KG1 (cell line): ENCODE data around the gene PHF21B.

Experiments used
- DNase-seq: peaks from one replicate; lab custom pipeline; 2025; lab: John Stamatoyannopoulos, UW

PHF21B gene

DNA sequence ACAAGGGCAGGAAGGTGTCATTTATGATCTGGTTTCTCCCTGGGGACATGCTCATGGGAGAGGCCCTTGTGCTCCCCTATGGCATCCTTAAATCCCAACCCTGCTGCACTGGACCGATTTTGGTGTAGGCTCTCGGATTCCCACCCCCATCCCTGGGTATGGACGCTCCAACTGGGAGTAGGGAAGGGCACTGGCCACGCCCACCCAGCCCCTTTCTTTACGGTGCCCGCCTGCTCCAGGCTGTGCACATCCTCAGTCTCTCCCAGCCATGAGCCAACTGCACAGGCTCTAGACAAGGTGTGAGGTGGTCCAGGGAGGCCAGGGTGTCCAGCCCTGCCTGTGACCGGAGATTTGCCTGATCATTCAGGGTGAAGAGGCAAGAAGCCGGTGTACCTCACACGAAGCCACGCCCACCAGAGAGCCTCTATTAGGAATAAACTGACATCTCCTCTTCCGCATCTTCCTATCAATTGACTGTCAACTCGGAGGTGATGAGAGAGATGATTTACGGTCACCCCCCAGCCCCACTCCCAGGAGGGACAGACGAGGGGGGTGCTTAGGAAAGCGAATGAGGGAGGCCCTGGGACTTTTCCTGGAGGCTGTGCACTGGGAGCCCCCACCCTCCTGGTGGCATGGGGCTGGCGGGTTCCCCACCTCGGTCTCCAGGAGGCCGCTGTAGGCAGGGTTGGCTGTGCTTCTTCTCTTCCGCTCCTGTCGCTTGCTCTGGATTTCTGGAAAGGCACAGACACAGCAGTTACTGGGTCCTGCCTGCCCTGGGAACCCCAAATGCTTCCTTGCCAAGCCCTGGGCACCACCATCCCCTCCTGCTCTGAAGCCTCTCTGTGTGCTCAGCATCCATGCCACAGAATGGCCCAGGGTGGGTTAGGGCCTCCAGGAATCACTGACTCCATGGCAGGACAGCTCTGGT, 116.7 kb downstream of the PHF21B start:
- DNase-seq: no peak

DNA sequence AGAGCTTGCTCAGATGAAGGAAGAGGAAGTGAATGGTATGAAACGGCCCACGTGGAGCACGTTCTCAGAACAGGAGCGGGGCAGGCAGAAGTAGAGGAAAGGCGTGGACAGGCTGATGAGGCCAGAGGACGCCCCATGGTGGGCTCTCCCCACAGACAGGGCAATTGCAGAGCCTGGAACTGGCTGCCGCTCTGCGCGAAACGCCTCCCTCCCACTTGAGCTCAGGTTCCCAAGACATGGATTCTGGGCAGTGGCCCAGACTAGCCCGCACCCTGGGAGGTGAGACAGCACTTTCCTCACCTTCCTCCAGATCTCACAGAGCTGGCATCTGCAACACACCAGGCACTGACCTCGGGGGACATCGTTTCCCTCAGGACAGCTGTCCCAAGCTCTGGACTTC, 117.6 kb downstream of the PHF21B start:
- DNase-seq: no peak

DNA sequence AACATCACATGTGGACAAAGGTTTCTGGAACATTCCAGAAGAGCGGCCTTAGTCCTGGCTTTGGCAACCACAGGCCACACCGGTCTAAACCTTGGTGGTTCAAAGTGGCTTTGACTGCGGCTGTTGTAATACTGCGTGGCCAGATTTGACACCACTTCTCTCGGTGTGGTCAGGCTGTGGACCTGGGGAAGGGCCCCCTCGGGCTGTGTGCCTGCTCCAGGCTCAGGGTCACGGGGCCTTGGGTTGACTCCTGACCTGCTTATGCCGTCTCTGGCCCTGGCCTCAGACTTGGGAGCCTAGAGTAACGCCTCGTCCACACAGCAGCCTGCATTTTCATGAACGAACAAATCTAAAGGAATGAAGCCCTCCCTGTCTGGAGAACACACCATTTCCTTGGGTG, 118.0 kb downstream of the PHF21B start:
- no peak for DNase-seq

DNA sequence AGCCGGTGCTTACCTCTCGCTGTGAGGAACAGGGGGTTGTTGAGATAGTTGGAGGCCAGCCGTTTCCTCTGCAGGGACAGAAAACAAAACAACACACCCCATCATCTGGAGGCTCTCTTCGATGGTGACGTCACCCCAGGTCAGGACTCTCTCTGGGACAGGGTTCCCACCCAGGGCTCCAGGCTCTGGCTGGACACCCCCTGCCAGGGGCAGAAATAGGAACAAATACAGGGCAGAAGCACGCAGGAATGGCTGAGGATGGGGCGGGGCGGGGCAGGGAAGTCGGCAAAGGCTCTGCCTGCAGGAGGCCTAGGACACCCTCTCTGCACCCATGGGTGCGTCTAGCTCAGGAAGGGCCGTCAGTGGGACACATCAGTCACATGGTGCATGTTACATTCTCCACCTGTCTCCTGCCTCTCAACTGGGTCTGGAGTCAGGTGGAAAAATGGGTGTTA, 118.5 kb downstream of the PHF21B start:
- no peak for DNase-seq

DNA sequence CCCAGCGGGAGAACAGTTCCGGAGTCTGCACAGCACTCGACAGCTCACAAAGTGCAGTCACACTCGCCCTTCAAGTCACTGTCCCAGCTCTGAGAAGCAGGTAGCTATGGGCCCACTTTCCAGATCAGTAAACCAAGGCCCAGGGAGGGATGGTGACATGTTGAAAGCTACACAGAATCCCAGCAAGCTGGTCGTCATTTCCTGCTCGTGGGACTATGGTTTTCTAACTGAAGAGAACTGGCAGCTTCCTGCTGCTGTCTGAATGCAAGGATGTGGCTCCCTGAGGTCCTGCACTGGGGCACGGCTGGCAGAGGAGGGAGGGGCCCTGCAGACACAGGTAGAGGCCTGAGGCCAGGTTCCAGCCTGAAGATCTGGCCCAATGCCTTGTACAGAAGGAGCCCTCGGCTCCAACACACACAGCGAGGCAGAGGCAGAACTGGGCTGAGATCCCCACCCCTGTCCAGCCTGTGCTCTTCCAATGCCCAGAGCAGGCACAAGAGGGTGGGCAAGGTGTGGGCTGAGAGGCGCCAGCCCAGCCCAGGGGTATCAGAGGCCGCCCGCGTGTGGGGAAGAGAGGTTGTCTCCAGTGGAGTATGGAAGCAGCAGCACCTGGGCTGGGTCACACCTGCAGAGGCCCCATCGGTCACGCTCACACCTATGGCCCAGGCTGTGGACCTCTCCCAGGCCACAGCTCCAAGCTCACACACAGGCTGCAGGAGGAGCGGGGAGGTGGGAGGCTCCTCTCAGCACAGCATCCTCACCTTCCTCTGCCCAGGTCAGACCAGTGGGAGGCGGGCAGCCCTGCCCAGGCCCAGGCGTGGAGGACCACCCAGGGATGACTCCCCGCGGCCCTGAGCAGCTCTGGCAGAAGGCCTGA, 119.2 kb downstream of the PHF21B start:
- DNase-seq: no peak

DNA sequence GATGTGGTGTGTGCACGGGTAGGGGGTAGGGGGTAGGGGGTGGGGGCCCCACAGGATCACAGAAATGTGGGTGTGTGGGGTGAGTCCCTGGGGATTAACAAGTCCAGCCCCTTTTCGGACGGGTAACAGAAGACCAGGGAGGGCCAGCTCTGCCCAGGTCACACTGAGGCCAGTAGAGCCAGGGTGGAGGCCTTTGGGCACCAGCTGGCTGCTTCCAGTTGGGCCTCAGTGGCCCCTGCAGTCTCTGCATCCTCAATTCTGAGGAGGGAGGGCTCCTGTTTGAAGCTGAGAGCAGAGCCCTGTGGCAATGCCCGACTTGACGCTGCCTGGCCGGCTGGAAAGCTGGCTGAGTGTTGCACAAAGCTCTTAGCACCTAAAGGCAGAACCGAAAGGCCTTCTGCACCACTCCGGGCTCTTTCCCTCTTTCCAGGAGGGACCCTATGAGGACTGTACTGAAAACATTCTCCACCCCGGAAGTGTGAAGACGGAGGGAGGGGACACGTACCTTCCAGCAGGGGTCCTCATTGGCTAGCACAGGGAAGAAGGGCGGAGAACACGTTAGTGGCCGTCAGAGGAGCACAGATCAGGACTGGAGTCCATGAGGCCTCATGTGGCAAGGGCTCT, 120.4 kb downstream of the PHF21B start:
- no peak for DNase-seq

DNA sequence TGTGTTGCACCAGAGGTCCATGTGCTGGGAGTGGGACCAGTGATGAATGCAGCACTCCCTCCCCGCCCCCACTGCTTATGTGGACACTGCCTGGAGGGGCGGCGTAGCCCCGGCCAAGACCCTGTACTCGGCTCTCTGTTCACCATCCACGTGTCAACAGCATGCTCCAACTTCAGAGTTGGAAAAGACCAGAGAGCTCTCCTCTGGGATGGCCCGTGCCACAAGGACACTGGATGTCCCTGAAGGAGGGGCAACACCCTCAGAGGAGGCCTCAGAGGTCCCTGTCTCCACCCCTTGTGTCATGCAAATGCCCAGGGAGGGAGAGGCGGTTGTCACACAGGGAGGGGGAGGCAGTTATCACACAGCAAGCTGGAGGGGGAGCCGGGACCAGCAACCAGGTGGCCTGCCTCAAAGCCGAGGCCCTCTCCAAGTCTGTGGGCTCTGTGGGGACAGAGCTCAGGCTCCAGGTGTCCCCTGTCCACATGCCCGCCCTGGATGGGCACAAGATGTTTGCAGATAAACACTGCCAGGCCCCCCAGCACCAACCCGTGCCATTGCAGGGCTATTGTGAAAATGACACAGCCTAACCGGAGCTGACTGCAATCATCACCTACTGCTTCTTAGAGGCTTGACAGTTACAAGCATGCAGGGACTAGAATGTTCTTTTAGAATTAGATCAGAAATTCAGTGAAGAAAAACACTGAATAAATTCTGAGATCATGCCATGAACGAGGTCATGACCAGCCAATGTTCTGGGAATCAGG, 121.1 kb downstream of the PHF21B start:
- no peak for DNase-seq

DNA sequence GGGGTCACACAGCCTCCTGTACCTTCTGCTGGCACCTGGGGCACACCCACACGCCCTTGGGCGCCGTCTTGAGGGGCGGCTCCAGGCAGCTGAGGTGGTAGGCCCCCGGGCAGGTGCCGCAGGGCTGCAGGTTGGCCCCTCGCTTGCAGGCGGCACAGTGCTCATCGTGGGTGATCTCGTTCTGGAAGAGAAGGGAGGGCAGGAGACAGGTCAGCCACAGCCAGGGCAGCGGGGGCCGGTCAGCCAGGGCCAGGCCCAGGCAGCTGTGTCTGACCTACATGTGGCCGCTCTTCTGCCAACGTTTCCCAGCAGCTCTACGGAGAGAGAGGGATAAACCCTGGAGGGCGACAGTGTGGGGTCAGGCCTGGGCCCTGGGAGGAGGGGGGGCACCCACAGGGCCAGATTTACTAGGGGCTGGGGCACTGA, 121.9 kb downstream of the PHF21B start:
- DNase-seq: no peak

DNA sequence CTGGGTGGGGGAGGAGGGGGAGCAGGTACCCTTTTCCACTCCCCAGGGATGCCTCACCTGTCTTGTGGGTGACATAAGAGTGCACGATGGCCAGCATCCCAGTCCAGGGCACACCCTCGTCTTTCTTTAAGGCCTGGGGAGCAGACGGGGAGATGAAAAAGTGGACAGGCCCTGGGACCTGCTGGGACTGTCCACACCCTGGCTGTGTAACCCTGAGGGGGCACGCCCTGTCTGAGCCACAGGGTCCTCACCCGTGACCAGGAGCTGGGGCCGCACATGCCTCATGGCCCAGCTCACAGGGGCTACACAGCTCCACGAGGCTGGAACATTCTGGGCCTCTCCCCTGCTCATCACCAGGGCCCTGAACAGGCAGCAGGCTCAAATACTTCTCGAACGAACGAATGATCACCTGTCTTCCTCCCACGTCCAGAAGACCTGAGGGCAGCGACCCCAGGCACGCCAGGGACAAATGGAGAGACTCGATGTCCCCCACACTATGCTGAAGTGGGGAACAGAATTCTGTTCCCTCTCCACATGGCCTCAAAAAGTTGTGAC, 123.9 kb downstream of the PHF21B start:
- no peak for DNase-seq

DNA sequence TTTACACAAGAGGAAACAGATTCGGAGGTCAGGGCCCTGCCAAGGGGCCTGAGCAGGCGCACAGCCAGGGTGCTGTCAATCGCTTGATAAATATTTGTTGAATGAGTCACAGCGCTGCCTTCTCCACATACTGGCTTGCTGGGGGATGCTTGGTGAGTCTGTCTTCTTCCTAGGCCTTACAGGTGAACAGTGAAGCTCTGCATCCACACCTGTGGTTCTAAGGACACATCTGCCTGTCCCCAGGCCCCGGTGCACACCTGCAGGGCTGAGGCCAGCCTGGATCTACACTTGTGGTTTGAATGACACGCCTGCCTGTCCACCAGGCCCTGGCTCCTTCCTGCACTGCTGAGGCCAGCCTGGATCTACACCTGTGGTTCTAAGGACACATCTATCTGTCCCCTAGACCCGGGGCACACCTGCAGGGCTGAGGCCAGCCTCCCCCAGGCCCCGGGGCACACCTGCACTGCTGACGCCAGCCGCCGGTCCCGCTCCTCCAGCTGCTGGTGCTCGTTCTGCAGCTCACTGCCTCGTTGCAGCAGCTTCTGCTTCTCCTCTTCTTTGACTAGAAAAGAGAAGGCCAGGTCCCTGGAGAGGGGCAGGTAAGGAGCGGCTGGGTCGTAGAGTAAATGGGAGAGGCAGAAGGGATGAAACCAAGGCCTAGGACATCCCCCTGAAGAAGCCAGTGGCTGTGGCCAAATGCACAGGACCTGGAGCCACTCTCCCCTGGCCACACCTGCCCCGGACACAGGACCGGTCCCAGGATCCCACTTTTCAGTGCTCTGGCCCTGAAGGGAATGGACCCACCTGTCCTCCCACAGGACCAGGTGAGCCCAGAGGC, 124.6 kb downstream of the PHF21B start:
- no peak for DNase-seq

DNA sequence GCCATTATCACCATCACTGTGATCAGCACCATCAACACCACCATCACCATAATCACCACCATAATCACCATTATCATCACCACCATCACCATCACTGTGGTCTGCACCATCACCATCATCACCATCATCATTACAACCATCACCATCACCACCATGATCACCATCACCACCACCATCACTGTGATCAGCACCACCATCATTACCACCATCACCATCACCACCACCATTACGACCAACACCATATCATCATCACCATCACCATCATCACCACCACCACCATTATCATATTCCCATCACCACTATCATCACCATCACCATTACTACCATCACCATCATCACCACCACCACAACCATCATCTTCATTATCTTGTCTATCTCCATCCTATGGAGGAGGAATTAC, 125.2 kb downstream of the PHF21B start:
- no peak for DNase-seq

DNA sequence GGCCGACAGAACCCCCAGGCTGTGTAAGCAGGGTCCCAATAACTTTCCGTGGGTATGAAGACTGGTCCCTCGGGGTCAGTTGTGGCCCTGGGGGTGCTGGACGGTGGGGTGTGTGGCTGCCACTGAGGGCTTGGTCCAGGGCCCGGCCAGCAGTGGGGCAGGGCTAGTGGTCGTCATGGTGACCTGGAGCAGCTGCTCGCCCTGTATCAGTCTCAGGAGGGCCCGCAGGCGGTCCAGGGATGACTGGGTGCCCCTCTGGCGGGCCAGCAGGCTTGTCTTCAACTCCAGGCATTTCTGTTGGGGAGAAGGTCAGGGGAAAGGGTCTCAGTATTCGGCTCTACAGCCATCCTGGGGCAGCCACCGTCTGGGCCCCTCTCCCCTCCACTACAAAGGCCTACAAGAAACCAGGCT, 126.8 kb downstream of the PHF21B start:
- no peak for DNase-seq

DNA sequence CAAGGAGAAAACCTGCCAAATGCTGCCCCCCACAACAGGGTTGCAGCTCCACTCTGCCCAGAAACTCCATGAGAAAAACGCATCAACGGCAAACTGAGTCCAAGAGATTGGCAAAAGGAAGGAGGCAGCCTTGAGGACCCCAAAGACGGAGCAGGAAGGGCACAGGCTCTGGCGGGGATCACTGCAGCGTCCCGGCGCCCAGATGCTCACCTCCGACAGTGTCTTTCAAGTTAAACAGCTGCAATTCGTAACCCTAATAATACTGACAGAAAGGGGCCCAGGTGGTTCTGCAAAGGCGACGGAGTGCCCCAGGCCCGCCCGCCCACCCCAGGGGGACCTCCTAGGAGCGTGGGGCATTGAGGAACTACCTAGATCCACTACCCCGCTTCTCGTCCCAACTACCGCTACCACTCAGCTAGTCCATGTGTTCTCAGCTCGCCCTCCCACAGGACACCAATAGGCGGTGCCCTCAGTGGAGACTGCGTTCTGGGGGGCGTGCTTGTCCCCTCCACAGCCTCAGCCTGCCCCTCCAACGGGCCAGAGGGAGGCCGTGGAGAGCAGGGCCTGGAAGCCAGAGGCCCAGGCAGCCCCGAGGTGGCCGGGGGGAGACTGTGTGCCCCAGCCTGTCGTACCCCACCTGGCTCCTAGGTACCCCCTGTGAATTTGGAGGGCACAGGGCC, 127.4 kb downstream of the PHF21B start:
- DNase-seq: no peak

DNA sequence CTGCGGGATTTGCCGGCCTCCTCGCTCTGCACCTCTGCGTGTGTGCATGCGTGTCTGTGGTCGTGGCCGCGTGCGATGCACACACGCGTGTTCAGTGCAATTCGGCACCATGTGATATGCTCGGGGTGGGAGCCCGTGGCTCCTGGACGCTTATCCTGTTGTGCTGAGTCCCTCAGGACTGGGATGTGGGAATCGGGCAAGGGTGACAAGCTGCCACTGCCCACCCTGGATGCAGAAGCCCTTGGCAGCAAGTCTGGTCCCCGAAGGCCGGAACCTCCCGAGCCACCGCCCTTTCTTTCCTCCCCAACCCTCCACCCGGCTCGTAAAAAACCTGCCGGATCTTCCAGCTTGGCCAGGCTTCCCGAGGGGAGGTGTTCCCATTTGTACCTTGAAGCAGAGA, 128.2 kb downstream of the PHF21B start:
- no peak for DNase-seq

DNA sequence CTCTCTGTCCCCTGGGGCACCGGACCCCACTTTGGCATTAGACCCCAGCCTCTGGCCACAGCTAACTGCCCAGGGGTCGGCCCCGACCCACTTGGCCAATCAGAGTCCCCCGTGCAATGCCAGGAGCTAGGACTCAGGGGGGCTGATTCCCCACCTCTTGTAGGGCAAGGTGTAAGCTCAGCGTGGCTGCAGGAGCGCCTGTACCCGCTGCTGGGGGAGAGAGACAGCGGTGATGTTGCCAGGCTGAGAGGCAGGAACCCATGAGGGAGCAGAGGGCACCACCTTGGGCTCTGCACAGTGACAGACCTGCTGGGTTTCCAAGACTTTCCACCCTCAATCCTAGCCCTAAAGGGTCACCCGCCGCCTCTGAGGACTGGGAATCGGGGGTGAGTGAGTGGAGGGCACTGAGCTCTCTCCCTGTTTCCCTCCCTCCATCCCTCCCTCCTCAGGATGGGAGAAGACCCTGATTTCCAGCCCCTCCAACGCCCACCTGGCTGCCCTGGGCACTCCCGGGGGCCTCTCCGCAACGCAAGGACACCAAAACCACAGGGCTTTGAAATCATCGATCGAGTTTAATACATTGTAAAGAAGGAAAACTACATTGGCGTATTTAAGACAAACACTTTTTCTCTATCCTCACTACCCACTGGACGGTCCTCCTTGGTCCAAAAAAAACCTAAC, 129.1 kb downstream of the PHF21B start:
- no peak for DNase-seq

DNA sequence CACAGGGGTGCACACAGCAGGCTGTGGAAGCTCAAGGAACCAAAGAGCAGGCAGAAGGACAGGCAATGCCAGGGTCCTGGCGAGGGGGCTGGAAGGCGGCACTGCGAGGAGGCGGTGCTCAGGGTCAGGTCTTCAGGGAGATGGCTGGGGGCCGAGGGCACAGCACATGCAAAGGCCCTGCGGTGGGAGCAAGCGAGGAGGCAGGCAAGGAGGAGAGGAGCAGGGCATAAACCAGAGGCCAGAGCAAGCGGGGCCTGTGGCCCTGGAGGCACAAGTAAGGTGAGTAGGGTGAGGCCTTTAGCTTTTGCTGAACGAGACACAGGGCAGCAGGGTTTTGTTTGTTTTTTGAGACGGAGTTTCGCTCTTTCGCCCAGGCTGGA, 130.5 kb downstream of the PHF21B start:
- DNase-seq: no peak

DNA sequence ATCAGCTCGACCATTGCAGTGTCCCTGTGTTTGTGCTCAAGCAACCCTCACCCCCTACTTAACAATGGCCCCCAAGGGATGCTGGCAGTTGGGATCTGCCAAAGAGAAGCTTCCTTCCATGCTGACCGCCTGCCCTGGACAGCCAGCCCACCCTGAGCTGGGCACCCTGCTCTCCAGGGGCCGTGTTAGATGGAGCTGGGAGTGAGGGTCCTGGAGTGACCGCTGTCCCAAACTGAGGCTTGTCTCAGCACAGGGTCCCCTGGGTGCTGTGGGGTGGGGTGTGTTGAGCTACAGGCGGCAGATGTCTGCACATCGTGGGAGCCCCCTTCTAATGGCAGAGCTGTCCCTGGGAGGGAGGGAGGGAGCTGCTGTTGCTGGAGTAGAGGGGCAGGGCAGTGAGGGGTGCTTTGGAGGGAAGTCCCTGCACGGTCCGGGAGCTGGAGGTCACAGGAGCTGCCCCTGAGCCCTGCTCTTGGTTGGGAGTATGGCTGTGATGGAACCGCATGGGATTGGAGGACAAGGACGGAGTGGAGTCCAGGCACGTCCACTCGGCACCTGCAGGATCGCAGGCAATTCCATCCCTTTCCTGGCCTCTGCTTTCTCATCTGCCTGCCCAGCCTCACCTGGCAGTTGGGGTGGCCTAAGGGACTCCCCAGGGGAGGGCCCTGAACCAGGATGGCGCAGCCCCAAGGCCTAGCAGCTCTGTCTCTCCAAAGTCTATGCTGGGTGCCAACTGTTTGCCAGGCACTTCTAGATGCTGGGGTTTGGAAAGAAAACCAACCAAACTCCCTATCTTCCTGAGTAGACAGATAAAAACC, 131.1 kb downstream of the PHF21B start:
- DNase-seq: no peak

DNA sequence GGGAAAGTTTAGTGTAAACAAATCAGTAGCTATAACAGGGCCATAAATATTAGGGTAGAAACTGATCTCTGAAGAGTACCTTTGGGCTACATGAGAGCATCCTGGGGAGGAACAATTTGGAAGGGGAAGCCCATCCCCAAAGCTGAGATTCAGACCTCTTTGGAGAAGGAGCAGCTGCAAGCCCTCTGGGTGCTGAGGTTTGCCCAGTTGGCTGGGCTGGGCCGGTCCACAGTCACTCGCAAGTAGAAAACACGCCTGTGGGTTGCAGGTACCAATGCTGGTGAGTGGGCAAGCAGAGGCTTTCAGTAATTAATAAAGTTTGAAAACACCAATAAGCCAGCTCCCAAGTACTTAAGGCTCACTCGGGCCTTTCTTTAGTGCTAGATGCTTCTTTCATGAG, 132.9 kb downstream of the PHF21B start:
- DNase-seq: no peak
